K562 treated with DMSO at 1 percent for 12 hours (cell line): Measurements from ENCODE around the gene LRFN4. TPM values are rescaled to one million over a fixed set of nuclear protein-coding genes. Genes with fewer than 3 reads are reported as not detected.

ENCODE experiments used
- total RNA-seq: library from RNA; unstranded; fragments of 300-600 nt; gene quantifications from 2 replicates; pipeline ENCODE4 v1.2.3, GENCODE V29; 2022; ENCODE audit not compliant: insufficient read depth

The LRFN4 gene
- 20.2 and 21.7 TPM in 2 replicates for total RNA-seq

GRCh38 chr11:66856496-66857233, at the start of gene LRFN4:
Gene LRFN4, plus strand, starts transcription at chr11:66857064. Its CDS starts 681 bp downstream, at chr11:66857745.

GRCh38 chr11:66842896-66843775, 13.7 kb upstream of the LRFN4 start, which contains the start of gene RCE1:
Gene RCE1, plus strand, starts transcription at chr11:66843441. Its CDS starts 15 bp downstream, at chr11:66843456.

Other genes with a start within 250 kb of the LRFN4 start
- 51.4 and 80.4 TPM in 2 replicates for gene RBM14, start 240.4 kb upstream of the LRFN4 start, total RNA-seq
- 110 and 113 TPM in 2 replicates for gene RBM4, start 218.4 kb upstream of the LRFN4 start, total RNA-seq
- 14.5 and 27.8 TPM in 2 replicates for gene RBM4B, start 179.2 kb upstream of the LRFN4 start, total RNA-seq
- 6.3 and 15.2 TPM in 2 replicates for gene SPTBN2, start 127.8 kb upstream of the LRFN4 start, total RNA-seq
- 46.6 and 47.2 TPM in 2 replicates for gene RCE1, start 13.6 kb upstream of the LRFN4 start, total RNA-seq
- gene PC, start 101.3 kb downstream of the LRFN4 start, total RNA-seq = 11.0 and 17.8 TPM in 2 replicates
- gene C11orf86, start 118.2 kb downstream of the LRFN4 start, total RNA-seq = not detected in 2 replicates
- 0.16 and 0.55 TPM in 2 replicates for gene SYT12, start 166.1 kb downstream of the LRFN4 start, total RNA-seq
- not detected in 2 replicates for gene RHOD, start 199.8 kb downstream of the LRFN4 start, total RNA-seq